Astrocyte of the spinal cord (primary cell): ENCODE results near the gene CTBP1.
A peak's percentile ranks its signal among the peaks of the same experiment; 100 is the strongest.

ENCODE experiments used
- DNase-seq: peaks from one replicate; pipeline ENCODE4 v3.0.0; 2011; ENCODE audit warnings: low read depth, low spot score
- H3K4me3 ChIP-seq: 2 replicates; pipeline ENCODE4 v1.5.1; 2011; ENCODE audit warnings: low read depth, mild to moderate bottlenecking, low read length, moderate library complexity
- in situ Hi-C: cut with HindIII; loops from 2 replicates; pipeline ENCODE4 v1.10.0; 2017; ENCODE audit warnings: low sequenced_read_pairs
- TF ChIP-seq, protein P1 (sequence below): IDR thresholded peaks from 2 replicates; pipeline ENCODE4 v1.5.1; 2012; ENCODE audit warnings: low read depth, mild to moderate bottlenecking, low read length, inconsistent platforms

The CTBP1 gene

DNA sequence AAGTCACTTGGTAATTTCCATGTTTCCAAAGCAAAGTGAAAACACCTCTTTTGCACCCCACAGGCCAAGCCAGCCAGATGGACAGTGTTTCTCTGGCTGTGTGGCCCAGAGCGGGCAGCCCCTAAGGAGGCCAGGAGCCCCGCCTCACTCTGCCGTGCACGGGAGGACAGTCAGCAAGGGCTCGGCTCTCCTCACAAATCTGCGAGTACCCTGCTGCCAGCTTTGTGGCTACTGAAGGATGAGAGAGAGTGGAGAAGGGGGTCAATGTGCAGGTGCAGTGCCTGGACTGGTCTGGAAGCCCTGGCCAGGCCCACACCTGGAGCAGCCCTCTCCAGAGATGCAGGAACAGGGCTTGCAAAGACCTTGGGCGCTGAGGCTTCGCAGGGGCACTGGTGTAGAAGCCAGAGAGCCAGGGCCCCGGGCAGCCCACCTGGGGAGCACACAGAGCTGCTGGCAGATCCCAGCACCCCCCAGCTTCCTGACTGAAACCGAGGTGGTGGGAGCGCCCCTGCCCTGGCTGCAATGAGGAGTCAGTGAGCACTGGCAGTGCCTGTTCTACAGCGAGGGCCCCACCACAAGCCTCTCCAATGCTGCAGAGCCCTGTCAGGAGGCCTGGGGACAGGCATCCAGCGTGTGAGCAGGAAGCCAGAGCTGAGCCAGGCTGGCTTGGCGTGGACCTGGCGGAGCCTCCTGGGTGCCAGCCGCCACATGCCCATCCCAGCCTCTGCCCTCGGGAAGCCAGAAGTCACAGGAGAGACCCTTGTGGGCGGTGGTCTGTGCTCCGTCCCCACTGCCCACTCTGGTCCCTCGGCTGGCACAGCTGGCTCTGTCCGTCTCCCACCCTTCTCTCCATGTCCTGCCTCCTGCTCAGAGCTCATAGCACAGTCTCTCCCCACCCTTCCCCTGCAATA, 80.5 kb downstream of the CTBP1 start:
- no peak for DNase-seq
- TF ChIP-seq, protein P1, sequence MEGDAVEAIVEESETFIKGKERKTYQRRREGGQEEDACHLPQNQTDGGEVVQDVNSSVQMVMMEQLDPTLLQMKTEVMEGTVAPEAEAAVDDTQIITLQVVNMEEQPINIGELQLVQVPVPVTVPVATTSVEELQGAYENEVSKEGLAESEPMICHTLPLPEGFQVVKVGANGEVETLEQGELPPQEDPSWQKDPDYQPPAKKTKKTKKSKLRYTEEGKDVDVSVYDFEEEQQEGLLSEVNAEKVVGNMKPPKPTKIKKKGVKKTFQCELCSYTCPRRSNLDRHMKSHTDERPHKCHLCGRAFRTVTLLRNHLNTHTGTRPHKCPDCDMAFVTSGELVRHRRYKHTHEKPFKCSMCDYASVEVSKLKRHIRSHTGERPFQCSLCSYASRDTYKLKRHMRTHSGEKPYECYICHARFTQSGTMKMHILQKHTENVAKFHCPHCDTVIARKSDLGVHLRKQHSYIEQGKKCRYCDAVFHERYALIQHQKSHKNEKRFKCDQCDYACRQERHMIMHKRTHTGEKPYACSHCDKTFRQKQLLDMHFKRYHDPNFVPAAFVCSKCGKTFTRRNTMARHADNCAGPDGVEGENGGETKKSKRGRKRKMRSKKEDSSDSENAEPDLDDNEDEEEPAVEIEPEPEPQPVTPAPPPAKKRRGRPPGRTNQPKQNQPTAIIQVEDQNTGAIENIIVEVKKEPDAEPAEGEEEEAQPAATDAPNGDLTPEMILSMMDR, result no peak
- in situ Hi-C loops, result no loop called here
- H3K4me3 ChIP-seq, result no peak overlapping the region

DNA sequence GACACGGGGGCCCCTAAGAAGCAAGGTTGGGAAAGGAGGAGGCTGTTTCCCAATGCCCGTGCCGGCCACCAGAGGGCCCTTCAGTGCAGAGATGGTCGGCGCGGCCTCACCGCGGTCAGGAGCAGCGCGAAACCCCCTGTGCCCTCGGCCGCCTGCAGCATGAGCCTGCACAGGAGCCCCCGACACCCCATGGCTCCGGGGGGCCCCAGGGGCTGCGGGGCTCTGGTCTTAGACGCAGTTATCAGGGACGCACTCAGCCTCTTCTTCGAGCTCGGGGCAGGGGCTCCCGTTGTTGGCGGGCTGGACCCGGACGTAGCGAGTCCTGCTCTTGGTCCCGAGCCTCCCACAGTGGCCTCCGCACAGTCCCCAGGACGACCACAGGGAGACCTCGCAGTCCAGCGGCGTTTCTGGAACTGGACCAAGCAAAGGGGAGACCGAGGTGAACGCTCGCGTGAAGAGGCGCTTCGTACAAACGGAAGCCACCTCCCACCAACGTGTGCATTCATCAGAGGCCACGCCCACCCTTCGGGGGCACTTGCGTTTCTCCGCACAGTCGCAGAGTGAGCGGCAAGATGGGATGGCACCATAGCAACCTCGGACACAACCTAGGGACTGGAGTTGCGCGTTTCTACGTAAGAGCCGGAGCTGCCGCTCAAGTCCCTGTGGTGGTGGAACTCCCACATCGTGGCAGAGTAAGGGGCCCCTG, 81.5 kb downstream of the CTBP1 start:
- DNase-seq, result peak; percentile 81
- in situ Hi-C loops, result no loop called here
- H3K4me3 ChIP-seq, result peak overlapping the region; percentile 56
- TF ChIP-seq, protein P1, result peak; percentile 95

DNA sequence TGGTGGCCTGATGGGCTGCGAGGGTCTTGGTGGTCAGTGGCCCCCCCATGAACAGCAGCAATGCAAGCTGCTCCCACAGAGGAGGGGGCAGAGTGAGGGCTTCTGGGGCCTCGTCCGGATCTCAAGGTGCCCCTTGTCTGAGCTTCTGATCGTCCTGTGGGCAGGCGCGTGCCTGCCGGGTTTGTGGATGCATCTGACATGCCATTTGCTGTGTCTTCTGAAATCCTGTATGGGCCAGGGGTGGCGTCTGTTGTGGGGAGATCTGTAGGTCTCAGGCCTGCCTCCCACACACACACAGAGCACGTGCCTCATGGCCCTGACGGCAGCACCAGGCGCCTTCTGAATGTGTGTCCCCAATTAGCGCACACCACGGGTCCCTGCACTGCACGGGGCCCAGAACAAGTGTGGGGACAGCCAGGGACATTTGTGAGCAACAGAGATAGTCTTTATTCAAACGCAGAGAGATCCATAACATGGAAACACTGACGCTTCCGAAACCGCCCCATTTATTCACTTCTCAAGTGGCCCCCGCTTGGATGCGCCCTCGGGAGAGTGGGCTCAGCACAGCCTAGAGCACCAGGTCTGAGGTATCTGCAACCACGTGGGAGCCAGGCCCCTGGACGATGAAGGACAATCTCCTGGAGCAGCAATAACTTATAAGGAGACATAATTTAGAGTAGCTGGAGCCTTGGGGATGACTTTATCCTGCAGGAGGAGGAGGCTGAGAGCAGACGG, 82.3 kb downstream of the CTBP1 start:
- in situ Hi-C loops, result no loop called here
- TF ChIP-seq, protein P1, result no peak
- no peak for DNase-seq
- no peak overlapping the region for H3K4me3 ChIP-seq

DNA sequence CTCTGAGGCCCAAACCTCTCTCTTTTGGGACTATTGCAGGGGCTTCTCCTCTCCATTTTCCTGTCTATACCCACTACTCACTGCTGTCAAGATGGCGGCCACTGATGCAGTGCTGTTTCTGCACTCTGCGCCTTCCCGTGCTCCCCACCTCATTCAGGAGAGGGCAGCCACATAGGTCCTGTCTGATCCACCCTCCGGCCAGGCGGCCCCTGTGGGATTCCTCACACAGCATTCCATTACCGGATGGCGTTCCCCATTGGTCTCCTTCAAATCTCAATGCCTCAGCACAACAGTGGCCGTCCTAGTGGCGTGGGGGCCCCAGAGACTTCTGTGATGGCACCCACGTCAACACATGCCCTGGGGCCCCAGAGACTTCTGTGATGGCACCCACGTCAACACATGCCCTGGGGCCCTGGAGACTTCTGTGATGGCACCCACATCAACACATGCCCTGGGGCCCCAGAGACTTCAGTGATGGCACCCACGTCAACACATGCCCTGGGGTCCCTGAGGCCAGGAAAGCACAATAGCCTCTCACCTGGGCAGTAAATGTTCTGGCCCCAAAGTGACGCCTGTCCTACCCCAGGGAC, 83.9 kb downstream of the CTBP1 start:
- in situ Hi-C loops, result no loop called here
- no peak for DNase-seq
- TF ChIP-seq, protein P1, result no peak
- H3K4me3 ChIP-seq, result no peak overlapping the region

DNA sequence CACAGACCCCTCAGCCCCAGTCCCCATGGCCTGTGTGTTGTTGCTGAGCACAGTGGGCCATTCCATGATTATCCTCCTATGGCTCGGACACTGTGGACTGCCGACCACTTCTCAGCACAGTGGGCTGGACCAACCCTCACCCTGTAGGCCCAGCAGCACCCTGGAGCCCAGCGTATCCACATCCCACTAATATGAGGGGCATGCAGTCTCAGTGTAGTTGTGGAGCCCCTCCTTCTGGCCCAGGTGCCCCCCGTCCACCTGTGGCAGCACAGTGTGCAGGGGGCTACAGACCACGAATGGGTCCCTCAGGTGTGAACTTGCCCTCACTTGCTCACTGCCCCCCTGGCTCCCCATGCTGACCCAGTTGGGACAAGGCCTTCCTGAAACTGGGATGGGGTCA, 84.5 kb downstream of the CTBP1 start:
- in situ Hi-C loops, result no loop called here
- TF ChIP-seq, protein P1, result no peak
- DNase-seq, result no peak
- H3K4me3 ChIP-seq, result no peak overlapping the region

DNA sequence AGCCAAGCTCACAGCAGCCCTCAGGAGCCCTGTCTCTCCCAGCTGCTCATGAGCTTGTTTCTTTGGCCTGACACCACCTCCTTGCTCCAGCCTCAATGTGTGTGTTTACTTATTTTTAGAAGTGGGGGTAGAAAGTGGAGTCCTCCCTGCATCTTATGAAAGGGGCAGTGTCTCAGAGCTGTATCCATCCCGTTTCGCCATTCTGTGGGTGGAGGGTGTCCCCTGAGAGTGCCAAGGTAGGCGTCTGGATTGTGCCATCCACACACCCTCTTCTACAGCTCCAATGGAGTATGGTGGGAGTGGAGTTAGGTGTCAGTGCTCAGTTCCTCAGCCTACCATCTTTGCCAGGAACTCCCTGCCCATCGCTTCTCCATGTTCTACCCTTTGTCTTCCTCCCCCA, 84.9 kb downstream of the CTBP1 start:
- H3K4me3 ChIP-seq, result no peak overlapping the region
- in situ Hi-C loops, result no loop called here
- DNase-seq, result no peak
- TF ChIP-seq, protein P1, result no peak
